ENCODE measurements around the gene ANKDD1A. TPM values are rescaled to one million over a fixed set of nuclear protein-coding genes. Genes with fewer than 3 reads are reported as not detected.

Gene ANKDD1A
- polyA plus RNA-seq, 1 donor from 2014 or later: 7.0 TPM

DNA sequence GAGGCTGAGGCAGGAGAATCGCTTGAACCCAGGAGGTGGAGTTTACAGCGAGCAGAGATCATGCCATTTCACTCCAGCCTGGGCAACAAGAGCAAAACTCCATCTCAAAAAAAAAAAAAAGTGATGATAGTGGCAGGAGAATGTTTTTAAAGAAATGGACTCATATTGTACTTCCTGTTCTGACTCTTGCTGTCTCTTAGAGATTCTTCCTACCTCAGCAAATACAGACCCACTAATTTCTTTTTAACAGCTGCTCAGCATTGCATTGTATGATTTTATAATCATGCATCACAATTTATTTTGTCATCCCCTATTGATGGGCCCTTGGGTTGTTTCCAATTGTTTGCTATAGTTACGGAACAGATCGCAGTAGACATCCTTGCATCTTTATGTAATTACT is 8.8 kb upstream of the ANKDD1A start:
- no peak overlapping the region for H3K4me3 ChIP-seq (ENCODE audit: low read length)
- H3K9ac ChIP-seq (ENCODE audit: low read length): no peak overlapping the region
- no peaks in the 10 kb centered on the region for H4K20me1 ChIP-seq (ENCODE audit: insufficient read depth)
- no peaks in the 10 kb centered on the region for H3F3A ChIP-seq (ENCODE audit: insufficient read depth, low read length, poor library complexity, severe bottlenecking)
- H3K27me3 ChIP-seq (ENCODE audit: insufficient read depth, low read depth, low read length): no peaks in the 10 kb centered on the region
- H3K79me2 ChIP-seq (replicated peaks; ENCODE audit: insufficient read depth, low read length): no peaks in the 10 kb centered on the region
- H3K9me2 ChIP-seq (ENCODE audit: insufficient read depth, low read length): no peaks in the 10 kb centered on the region
- no peak overlapping the region for H3K4me2 ChIP-seq (ENCODE audit: low read length)
- TF ChIP-seq EP300 (conservative IDR thresholded peaks at IDR 0.05; ENCODE audit: poor library complexity, severe bottlenecking) (no peak), SMC3 (conservative IDR thresholded peaks at IDR 0.05; ENCODE audit: poor library complexity) (no peak), RAD21 (conservative IDR thresholded peaks at IDR 0.05) (no peak), MXI1 (conservative IDR thresholded peaks at IDR 0.05; ENCODE audit: poor library complexity, severe bottlenecking) (no peak), TAF1 (IDR thresholded peaks at IDR 0.05; ENCODE audit: low read depth) (no peak), EZH2 (IDR thresholded peaks at IDR 0.05; ENCODE audit: borderline replicate concordance, insufficient read depth, low read length, poor library complexity, severe bottlenecking) (no peak), POLR2AphosphoS5 (IDR thresholded peaks at IDR 0.05) (no peak)
- TF ChIP-seq, protein P1, sequence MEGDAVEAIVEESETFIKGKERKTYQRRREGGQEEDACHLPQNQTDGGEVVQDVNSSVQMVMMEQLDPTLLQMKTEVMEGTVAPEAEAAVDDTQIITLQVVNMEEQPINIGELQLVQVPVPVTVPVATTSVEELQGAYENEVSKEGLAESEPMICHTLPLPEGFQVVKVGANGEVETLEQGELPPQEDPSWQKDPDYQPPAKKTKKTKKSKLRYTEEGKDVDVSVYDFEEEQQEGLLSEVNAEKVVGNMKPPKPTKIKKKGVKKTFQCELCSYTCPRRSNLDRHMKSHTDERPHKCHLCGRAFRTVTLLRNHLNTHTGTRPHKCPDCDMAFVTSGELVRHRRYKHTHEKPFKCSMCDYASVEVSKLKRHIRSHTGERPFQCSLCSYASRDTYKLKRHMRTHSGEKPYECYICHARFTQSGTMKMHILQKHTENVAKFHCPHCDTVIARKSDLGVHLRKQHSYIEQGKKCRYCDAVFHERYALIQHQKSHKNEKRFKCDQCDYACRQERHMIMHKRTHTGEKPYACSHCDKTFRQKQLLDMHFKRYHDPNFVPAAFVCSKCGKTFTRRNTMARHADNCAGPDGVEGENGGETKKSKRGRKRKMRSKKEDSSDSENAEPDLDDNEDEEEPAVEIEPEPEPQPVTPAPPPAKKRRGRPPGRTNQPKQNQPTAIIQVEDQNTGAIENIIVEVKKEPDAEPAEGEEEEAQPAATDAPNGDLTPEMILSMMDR (IDR thresholded peaks at IDR 0.05; ENCODE audit: poor library complexity, severe bottlenecking): no peak
- TF ChIP-seq, protein P2, sequence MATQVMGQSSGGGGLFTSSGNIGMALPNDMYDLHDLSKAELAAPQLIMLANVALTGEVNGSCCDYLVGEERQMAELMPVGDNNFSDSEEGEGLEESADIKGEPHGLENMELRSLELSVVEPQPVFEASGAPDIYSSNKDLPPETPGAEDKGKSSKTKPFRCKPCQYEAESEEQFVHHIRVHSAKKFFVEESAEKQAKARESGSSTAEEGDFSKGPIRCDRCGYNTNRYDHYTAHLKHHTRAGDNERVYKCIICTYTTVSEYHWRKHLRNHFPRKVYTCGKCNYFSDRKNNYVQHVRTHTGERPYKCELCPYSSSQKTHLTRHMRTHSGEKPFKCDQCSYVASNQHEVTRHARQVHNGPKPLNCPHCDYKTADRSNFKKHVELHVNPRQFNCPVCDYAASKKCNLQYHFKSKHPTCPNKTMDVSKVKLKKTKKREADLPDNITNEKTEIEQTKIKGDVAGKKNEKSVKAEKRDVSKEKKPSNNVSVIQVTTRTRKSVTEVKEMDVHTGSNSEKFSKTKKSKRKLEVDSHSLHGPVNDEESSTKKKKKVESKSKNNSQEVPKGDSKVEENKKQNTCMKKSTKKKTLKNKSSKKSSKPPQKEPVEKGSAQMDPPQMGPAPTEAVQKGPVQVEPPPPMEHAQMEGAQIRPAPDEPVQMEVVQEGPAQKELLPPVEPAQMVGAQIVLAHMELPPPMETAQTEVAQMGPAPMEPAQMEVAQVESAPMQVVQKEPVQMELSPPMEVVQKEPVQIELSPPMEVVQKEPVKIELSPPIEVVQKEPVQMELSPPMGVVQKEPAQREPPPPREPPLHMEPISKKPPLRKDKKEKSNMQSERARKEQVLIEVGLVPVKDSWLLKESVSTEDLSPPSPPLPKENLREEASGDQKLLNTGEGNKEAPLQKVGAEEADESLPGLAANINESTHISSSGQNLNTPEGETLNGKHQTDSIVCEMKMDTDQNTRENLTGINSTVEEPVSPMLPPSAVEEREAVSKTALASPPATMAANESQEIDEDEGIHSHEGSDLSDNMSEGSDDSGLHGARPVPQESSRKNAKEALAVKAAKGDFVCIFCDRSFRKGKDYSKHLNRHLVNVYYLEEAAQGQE (IDR thresholded peaks at IDR 0.05; ENCODE audit: borderline replicate concordance): no peak
- no peak overlapping the region for H2AFZ ChIP-seq (ENCODE audit: low read depth, low read length)
- no peak overlapping the region for H3K27ac ChIP-seq (ENCODE audit: low read length)
- H3K9me3 ChIP-seq (ENCODE audit: low read length): peaks cover 6% of the 10 kb centered on the region
- no peaks in the 10 kb centered on the region for H3K36me3 ChIP-seq (ENCODE audit: insufficient read depth, low read length)

DNA sequence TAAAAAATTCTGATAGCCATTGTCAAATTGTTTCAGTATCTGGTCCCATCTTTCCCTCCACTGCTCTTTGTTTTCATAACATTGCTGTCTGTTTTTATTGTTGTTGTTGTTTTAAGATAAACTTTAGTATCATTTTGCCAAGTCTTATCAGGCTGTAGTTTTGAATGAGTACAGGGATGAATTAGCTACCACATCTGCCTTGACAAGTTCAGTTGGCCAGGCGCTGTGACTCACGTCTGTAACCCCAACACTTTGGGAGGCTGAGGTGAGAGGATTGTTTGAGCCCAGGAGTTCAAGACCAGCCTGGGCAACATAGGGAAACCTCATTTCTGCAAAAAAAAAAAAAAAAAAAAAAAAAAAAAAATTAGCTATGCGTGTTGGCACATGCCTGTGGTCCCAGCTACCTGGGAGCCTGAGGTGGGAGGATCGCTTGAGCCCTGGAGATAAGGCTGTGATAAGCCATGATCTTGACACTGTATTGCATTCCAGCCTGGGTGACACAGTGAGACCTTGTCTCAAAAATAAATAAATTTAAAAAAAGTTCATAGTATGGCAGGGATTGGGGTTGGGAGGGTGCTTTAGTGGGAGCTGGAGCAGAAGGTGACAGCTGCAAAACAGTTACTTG is 8.3 kb upstream of the ANKDD1A start:
- no peak overlapping the region for H3K4me3 ChIP-seq (ENCODE audit: low read length)

More for the DNA sequence above, 8.3 kb upstream of the ANKDD1A start:
- no peak overlapping the region for H2AFZ ChIP-seq (ENCODE audit: low read depth, low read length)
- no peaks in the 10 kb centered on the region for H4K20me1 ChIP-seq (ENCODE audit: insufficient read depth)
- H3K79me2 ChIP-seq (replicated peaks; ENCODE audit: insufficient read depth, low read length): no peaks in the 10 kb centered on the region
- TF ChIP-seq, protein P1 (IDR thresholded peaks at IDR 0.05; ENCODE audit: poor library complexity, severe bottlenecking): no peak
- TF ChIP-seq TAF1 (IDR thresholded peaks at IDR 0.05; ENCODE audit: low read depth) (no peak), MXI1 (conservative IDR thresholded peaks at IDR 0.05; ENCODE audit: poor library complexity, severe bottlenecking) (no peak), SMC3 (conservative IDR thresholded peaks at IDR 0.05; ENCODE audit: poor library complexity) (no peak), RAD21 (conservative IDR thresholded peaks at IDR 0.05) (no peak), EZH2 (IDR thresholded peaks at IDR 0.05; ENCODE audit: borderline replicate concordance, insufficient read depth, low read length, poor library complexity, severe bottlenecking) (no peak), EP300 (conservative IDR thresholded peaks at IDR 0.05; ENCODE audit: poor library complexity, severe bottlenecking) (no peak), POLR2AphosphoS5 (IDR thresholded peaks at IDR 0.05) (no peak)
- TF ChIP-seq, protein P2 (IDR thresholded peaks at IDR 0.05; ENCODE audit: borderline replicate concordance): no peak
- no peaks in the 10 kb centered on the region for H3K27me3 ChIP-seq (ENCODE audit: insufficient read depth, low read depth, low read length)
- H3F3A ChIP-seq (ENCODE audit: insufficient read depth, low read length, poor library complexity, severe bottlenecking): no peaks in the 10 kb centered on the region
- no peaks in the 10 kb centered on the region for H3K9me2 ChIP-seq (ENCODE audit: insufficient read depth, low read length)
- H3K27ac ChIP-seq (ENCODE audit: low read length): no peak overlapping the region
- peaks cover 6% of the 10 kb centered on the region for H3K9me3 ChIP-seq (ENCODE audit: low read length)
- no peak overlapping the region for H3K4me2 ChIP-seq (ENCODE audit: low read length)
- H3K36me3 ChIP-seq (ENCODE audit: insufficient read depth, low read length): no peaks in the 10 kb centered on the region
- no peak overlapping the region for H3K9ac ChIP-seq (ENCODE audit: low read length)

Measured in neural cell (in vitro differentiated cells).